NCI-H2227 (cell line): ENCODE measurements around the gene DOK5.

ENCODE experiments used
- DNase-seq: peaks from one replicate; lab custom pipeline; 2025; ENCODE audit not compliant: unreplicated experiment; lab: John Stamatoyannopoulos, UW

The DOK5 gene

GRCh38 chr20:54512694-54513093 lies 37.3 kb downstream of the DOK5 start:
- no peak for DNase-seq

GRCh38 chr20:54514028-54514607 lies 38.7 kb downstream of the DOK5 start:
- DNase-seq, result no peak

- no peak for DNase-seq
These were observed 40.6 kb downstream of the DOK5 start for GRCh38 chr20:54515793-54516628.

- no peak for DNase-seq
These were observed 42.0 kb downstream of the DOK5 start for GRCh38 chr20:54517241-54517975.

GRCh38 chr20:54524849-54525248 lies 49.5 kb downstream of the DOK5 start:
- no peak for DNase-seq

GRCh38 chr20:54525916-54526590 lies 50.7 kb downstream of the DOK5 start:
- no peak for DNase-seq

- DNase-seq, result no peak
These were observed 51.4 kb downstream of the DOK5 start for GRCh38 chr20:54526801-54527200.

- DNase-seq, result no peak
These were observed 57.2 kb downstream of the DOK5 start for GRCh38 chr20:54532573-54532972.

- DNase-seq, result no peak
These were observed 58.7 kb downstream of the DOK5 start for GRCh38 chr20:54534101-54534500.

GRCh38 chr20:54535033-54535432 lies 59.6 kb downstream of the DOK5 start:
- DNase-seq, result no peak

- no peak for DNase-seq
These were observed 60.4 kb downstream of the DOK5 start for GRCh38 chr20:54535746-54536145.

GRCh38 chr20:54539521-54540046 lies 64.2 kb downstream of the DOK5 start:
- DNase-seq, result no peak

GRCh38 chr20:54543369-54543768 lies 68.0 kb downstream of the DOK5 start:
- DNase-seq, result no peak

GRCh38 chr20:54545676-54546358 lies 70.4 kb downstream of the DOK5 start:
- DNase-seq, result no peak

GRCh38 chr20:54548849-54549248 lies 73.5 kb downstream of the DOK5 start:
- no peak for DNase-seq

GRCh38 chr20:54549658-54550326 lies 74.4 kb downstream of the DOK5 start:
- no peak for DNase-seq

- DNase-seq, result no peak
These were observed 75.5 kb downstream of the DOK5 start for GRCh38 chr20:54550776-54551396.

GRCh38 chr20:54554006-54554405 lies 78.6 kb downstream of the DOK5 start:
- DNase-seq, result no peak

- DNase-seq, result no peak
These were observed 79.8 kb downstream of the DOK5 start for GRCh38 chr20:54555150-54555549.

GRCh38 chr20:54556406-54556805 lies 81.0 kb downstream of the DOK5 start:
- DNase-seq, result no peak
